NCI-H2029 treated with DMSO at 0.1 percent for 48 hours (cell line): ENCODE data around the gene SH2D3C.

Source experiments
- DNase-seq: peaks from one replicate; lab custom pipeline; 2025; lab: John Stamatoyannopoulos, UW

The SH2D3C gene

GRCh38 chr9:127806871-127807270 is 28.4 kb upstream of the SH2D3C start:
- no peak for DNase-seq

GRCh38 chr9:127805620-127806019 is 27.2 kb upstream of the SH2D3C start:
- no peak for DNase-seq

GRCh38 chr9:127803507-127804352 is 25.3 kb upstream of the SH2D3C start:
- DNase-seq: no peak

GRCh38 chr9:127802576-127803443 is 24.3 kb upstream of the SH2D3C start, which contains the start of gene FPGS:
Gene FPGS, plus strand, starts transcription at chr9:127802882. Its CDS starts 43 bp downstream, at chr9:127802925.
- DNase-seq: peak; percentile 44

GRCh38 chr9:127801955-127802575 is 23.6 kb upstream of the SH2D3C start:
- no peak for DNase-seq

- peak; percentile 67 for DNase-seq
Measured at GRCh38 chr9:127796852-127797370, 18.4 kb upstream of the SH2D3C start.

GRCh38 chr9:127796225-127796813 is 17.9 kb upstream of the SH2D3C start:
- DNase-seq: peak; percentile 80

GRCh38 chr9:127794001-127794791 is 15.7 kb upstream of the SH2D3C start:
- DNase-seq: no peak

GRCh38 chr9:127793093-127793708 is 14.7 kb upstream of the SH2D3C start:
- no peak for DNase-seq

GRCh38 chr9:127792417-127793031 is 14.1 kb upstream of the SH2D3C start:
- no peak for DNase-seq

GRCh38 chr9:127791085-127791484 is 12.6 kb upstream of the SH2D3C start:
- DNase-seq: no peak

- DNase-seq: no peak
Measured at GRCh38 chr9:127790094-127790855, 11.8 kb upstream of the SH2D3C start.

GRCh38 chr9:127789179-127789578 is 10.7 kb upstream of the SH2D3C start:
- no peak for DNase-seq

GRCh38 chr9:127788337-127789011 is 10.0 kb upstream of the SH2D3C start:
- no peak for DNase-seq

- no peak for DNase-seq
Measured at GRCh38 chr9:127786773-127787104, 8.3 kb upstream of the SH2D3C start.

- peak; percentile 37 for DNase-seq
Measured at GRCh38 chr9:127785933-127786772, 7.7 kb upstream of the SH2D3C start, which contains the start of gene CDK9. Gene CDK9, plus strand, starts transcription at chr9:127786034. Its CDS starts 115 bp downstream, at chr9:127786149.

- DNase-seq: peak; percentile 45
Measured at GRCh38 chr9:127785023-127785932, 6.8 kb upstream of the SH2D3C start.
